Cerebellar nuclear complex (tissue), 1 donor: ENCODE results near the gene NDUFS5.
"Not testable (repeated sequence)": the region's sequence is repeated elsewhere in the genome, so short reads cannot be mapped to it uniquely, and the experiment has no call there.

Experiments
- DNase-seq, 2 experiments: peaks; one replicate each; lab custom pipeline; 2025; lab: John Stamatoyannopoulos, UW

Gene NDUFS5

GRCh38 chr1:39063775-39064174, 37.6 kb downstream of the NDUFS5 start:
- no peak for DNase-seq

DNA sequence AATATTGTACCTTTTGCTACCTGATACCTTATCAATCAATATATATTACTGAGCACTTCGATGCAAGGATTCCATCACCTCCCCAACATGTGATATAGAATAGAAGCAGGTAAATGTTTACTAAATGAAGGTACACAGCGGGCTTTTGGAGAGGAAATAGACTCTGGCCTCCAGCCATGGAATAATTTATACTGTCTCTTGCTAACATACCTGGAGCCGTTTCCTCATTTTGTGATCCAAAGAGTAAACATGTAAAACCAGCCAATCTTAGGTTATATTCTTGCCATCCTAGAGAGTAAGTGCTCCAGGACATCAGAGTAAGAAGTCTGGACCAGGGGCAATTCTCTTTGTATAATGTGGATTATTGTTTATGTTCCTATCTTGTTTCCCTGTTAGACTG, 39.4 kb downstream of the NDUFS5 start:
- no peak for DNase-seq

DNA sequence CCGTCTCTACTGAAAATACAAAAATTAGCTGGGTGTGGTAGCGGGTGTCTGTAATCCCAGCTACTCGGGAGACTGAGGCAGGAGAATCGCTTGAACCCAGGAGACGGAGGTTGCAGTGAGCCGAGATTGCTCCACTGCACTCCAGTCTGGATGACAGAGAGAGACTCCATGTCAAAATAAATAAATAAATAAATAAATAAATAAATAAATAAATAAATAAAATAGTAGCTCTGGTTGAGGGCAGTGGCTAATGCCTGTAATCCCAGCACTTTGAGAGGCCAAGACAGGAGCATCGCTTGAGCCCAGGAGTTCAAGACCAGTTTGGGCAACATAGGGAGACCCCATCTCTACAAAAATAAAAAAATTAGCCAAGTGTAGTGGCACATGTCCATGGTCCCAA, 42.1 kb downstream of the NDUFS5 start:
- DNase-seq = not testable (repeated sequence)

DNA sequence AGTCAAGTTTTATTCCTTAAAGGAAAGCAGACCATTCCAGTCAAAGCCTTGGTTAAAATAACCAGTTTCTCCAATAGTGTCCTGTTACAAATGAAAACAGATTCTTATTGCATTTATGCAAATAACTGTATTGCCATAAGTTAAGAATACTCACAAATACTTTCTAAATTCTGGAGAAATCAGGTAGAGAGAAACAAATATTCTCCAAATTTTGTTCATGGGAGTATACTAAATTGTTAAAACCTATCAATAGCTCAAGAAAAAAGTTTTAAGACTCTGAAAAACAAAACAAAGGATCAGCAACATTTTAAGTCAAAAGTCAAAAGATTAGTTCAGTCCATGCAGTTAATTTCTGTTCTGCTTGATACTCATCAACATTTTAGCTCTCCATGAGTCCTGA, 45.4 kb downstream of the NDUFS5 start:
- DNase-seq = not testable (repeated sequence)

GRCh38 chr1:39076127-39076798, 50.1 kb downstream of the NDUFS5 start:
- no peak for DNase-seq

- DNase-seq = no peak
These were observed 50.6 kb downstream of the NDUFS5 start for GRCh38 chr1:39076799-39077148.

DNA sequence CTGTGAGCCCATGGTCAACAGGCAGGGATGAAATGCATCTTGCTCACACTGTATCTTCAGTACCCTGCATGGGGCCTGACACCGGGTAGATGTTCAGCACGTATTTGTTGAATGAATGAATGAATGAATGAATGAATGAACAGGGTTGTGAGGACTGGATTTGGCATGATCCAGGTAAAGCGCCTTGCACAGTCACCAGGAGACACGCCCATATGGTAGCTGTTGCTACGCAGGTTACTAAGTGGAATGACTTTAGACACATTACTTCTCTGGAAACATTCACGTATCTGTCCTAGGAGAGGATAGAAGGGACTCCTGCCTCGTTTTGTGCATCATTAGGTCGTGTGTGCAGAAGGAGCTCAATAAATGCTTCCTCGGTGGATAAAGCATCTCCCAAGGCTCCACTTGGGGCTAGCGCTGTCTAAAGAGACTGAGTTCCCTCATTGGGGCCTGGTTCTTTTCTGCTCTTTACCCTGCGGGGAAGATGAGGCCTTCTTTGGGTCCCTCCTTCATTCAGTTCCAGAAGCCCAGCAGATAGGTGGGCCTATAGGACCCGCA, 54.2 kb downstream of the NDUFS5 start:
- no peak for DNase-seq

- no peak for DNase-seq
These were observed 54.7 kb downstream of the NDUFS5 start for GRCh38 chr1:39080831-39081270.

DNA sequence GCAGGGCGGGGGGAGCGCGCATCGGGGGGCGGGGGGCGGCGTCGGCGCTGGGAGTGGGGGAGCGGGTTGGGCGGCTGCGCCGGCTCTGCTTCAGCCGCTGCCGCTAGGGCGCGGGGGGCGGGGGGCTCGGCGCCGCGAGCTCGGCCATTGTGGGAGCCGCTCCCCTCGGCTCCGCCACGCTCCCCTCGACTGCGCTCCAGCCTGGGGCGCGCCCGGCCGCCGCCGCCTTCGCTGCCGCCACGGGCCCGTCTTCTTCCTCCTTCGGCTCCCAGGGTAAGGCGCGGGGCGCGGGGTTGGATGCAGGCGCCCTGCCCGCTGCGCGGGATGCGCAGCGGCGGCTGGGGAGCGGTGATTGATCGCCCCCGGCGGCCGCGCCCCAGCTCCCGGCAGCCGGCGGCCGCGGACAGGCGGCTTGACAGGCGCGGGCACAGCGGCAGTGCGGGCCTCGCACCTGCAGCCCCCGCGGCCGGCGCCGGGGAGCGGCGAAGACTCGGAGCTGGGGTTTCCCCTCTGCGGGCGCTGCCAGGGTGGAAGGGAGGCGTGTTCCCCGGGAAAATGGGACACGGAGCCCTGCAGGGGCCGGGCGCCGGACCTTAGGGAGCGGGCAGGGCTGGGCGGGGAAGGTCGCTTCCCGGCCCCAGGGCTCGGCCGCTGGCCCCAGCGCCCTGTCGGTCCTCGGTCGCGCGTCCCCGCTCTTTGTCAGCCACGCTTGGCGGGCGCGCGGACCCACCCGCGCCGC, 55.3 kb downstream of the NDUFS5 start:
- no peak for DNase-seq

- no peak for DNase-seq
These were observed 56.1 kb downstream of the NDUFS5 start for GRCh38 chr1:39082010-39082799.

- no peak for DNase-seq
These were observed 56.8 kb downstream of the NDUFS5 start for GRCh38 chr1:39082811-39083576.

GRCh38 chr1:39084191-39084590, 58.0 kb downstream of the NDUFS5 start:
- DNase-seq = no peak
